HAP-1 (cell line): Measurements from ENCODE around the gene SDSL.

Source experiments
- DNase-seq, 2 experiments: peaks; one replicate each; pipeline ENCODE4 v3.0.0-alpha.2; 2016 to 2020; ENCODE audit warnings: low spot score in 2 of 2
- H3K27me3 ChIP-seq: fragments of 250-450 bp; sonication (Bioruptor Pico); 2 replicates; pipeline ENCODE4 v1.5.1; 2020; ENCODE audit warnings: low read depth, mild to moderate bottlenecking, moderate library complexity
- H3K36me3 ChIP-seq: fragments of 250-450 bp; sonication (Bioruptor Pico); replicated peaks from 2 replicates; pipeline ENCODE4 v1.5.1; 2020; ENCODE audit warnings: mild to moderate bottlenecking
- H3K4me1 ChIP-seq: fragments of 250-450 bp; sonication (Bioruptor Pico); 2 replicates; pipeline ENCODE4 v1.5.1; 2020; ENCODE audit warnings: mild to moderate bottlenecking
- H3K4me3 ChIP-seq: fragments of 250-450 bp; sonication (Bioruptor Pico); 2 replicates; pipeline ENCODE4 v1.5.1; 2020; ENCODE audit warnings: mild to moderate bottlenecking, moderate library complexity
- H3K9me3 ChIP-seq: fragments of 250-450 bp; sonication (Bioruptor Pico); 2 replicates; pipeline ENCODE4 v1.5.1; 2020; ENCODE audit warnings: mild to moderate bottlenecking, moderate library complexity
- in situ Hi-C: fragments of 300-500 bp; cut with MboI; formaldehyde crosslinking; loops from 3 replicates; pipeline ENCODE4 v1.14.3; 2020; ENCODE audit warnings: low sequenced_read_pairs, inconsistent platforms, mixed read lengths

The SDSL gene

GRCh38 chr12:113467502-113468364, 45.6 kb downstream of the SDSL start:
- H3K27me3 ChIP-seq: peaks cover 99% of the 10 kb centered on the region
- no peaks in the 10 kb centered on the region for H3K36me3 ChIP-seq
- no peak for DNase-seq
- no peaks in the 10 kb centered on the region for H3K4me1 ChIP-seq
- peak overlapping the region; percentile 14 for H3K4me3 ChIP-seq
- H3K9me3 ChIP-seq: no peaks in the 10 kb centered on the region
- in situ Hi-C loops: no loop called here

- Histone ChIP-seq H3K4me1 (no peaks in the 10 kb centered on the region), H3K36me3 (no peaks in the 10 kb centered on the region), H3K27me3 (peaks cover 100% of the 10 kb centered on the region), H3K9me3 (no peaks in the 10 kb centered on the region), H3K4me3 (no peak overlapping the region)
- in situ Hi-C loops: no loop called here
- DNase-seq: no peak
These were observed 46.4 kb downstream of the SDSL start for GRCh38 chr12:113468365-113469223.

- no peaks in the 10 kb centered on the region for H3K9me3 ChIP-seq
- no peak overlapping the region for H3K4me3 ChIP-seq
- DNase-seq: no peak
- H3K27me3 ChIP-seq: peaks cover 100% of the 10 kb centered on the region
- no peaks in the 10 kb centered on the region for H3K4me1 ChIP-seq
- H3K36me3 ChIP-seq: no peaks in the 10 kb centered on the region
- in situ Hi-C loops: no loop called here
These were observed 47.2 kb downstream of the SDSL start for GRCh38 chr12:113469224-113469948.

GRCh38 chr12:113469949-113470743, 48.0 kb downstream of the SDSL start:
- Histone ChIP-seq H3K36me3 (no peaks in the 10 kb centered on the region), H3K9me3 (no peaks in the 10 kb centered on the region), H3K27me3 (peaks cover 100% of the 10 kb centered on the region), H3K4me3 (no peak overlapping the region), H3K4me1 (no peaks in the 10 kb centered on the region)
- no peak for DNase-seq
- in situ Hi-C loops: no loop called here

GRCh38 chr12:113470871-113471618, 48.9 kb downstream of the SDSL start:
- Histone ChIP-seq H3K4me1 (no peaks in the 10 kb centered on the region), H3K27me3 (peaks cover 100% of the 10 kb centered on the region), H3K9me3 (no peaks in the 10 kb centered on the region), H3K36me3 (no peaks in the 10 kb centered on the region), H3K4me3 (no peak overlapping the region)
- DNase-seq: no peak
- in situ Hi-C loops: no loop called here

- DNase-seq: no peak
- no peaks in the 10 kb centered on the region for H3K9me3 ChIP-seq
- in situ Hi-C loops: no loop called here
- no peaks in the 10 kb centered on the region for H3K36me3 ChIP-seq
- H3K27me3 ChIP-seq: peaks cover 99% of the 10 kb centered on the region
- H3K4me3 ChIP-seq: no peak within 1 kb of the TSS
- no peaks in the 10 kb centered on the region for H3K4me1 ChIP-seq
These were observed 49.5 kb downstream of the SDSL start, which contains the start of gene LHX5 for GRCh38 chr12:113471619-113472171. Gene LHX5 (minus strand): TSS chr12:113471871. CDS start chr12:113471498, 373 bp downstream.

- no peaks in the 10 kb centered on the region for H3K4me1 ChIP-seq
These were observed 50.3 kb downstream of the SDSL start for GRCh38 chr12:113472191-113473121.

GRCh38 chr12:113473400-113473799, 51.2 kb downstream of the SDSL start:
- Histone ChIP-seq H3K9me3 (no peaks in the 10 kb centered on the region), H3K4me1 (no peaks in the 10 kb centered on the region), H3K4me3 (no peak overlapping the region), H3K36me3 (no peaks in the 10 kb centered on the region), H3K27me3 (peaks cover 95% of the 10 kb centered on the region)
- DNase-seq: no peak
- in situ Hi-C loops: no loop called here

More at GRCh38 chr12:113472191-113473121, 50.3 kb downstream of the SDSL start:
- peaks cover 95% of the 10 kb centered on the region for H3K27me3 ChIP-seq
- no peaks in the 10 kb centered on the region for H3K9me3 ChIP-seq
- no peak overlapping the region for H3K4me3 ChIP-seq
- no peaks in the 10 kb centered on the region for H3K36me3 ChIP-seq
- in situ Hi-C loops: no loop called here
- DNase-seq: no peak

- Histone ChIP-seq H3K27me3 (peaks cover 95% of the 10 kb centered on the region), H3K36me3 (no peaks in the 10 kb centered on the region), H3K4me1 (no peaks in the 10 kb centered on the region), H3K9me3 (no peaks in the 10 kb centered on the region), H3K4me3 (no peak overlapping the region)
- in situ Hi-C loops: no loop called here
- no peak for DNase-seq
These were observed 51.8 kb downstream of the SDSL start for GRCh38 chr12:113473942-113474341.

- Histone ChIP-seq H3K9me3 (no peaks in the 10 kb centered on the region), H3K4me1 (no peaks in the 10 kb centered on the region), H3K4me3 (no peak overlapping the region), H3K36me3 (no peaks in the 10 kb centered on the region), H3K27me3 (peaks cover 95% of the 10 kb centered on the region)
- no peak for DNase-seq
- in situ Hi-C loops: no loop called here
These were observed 52.7 kb downstream of the SDSL start for GRCh38 chr12:113474635-113475436.
